Body of pancreas (tissue), 4 donors: Measurements from ENCODE around the gene GRK1. TPM values are rescaled to one million over a fixed set of nuclear protein-coding genes. Genes with fewer than 3 reads are reported as not detected.

Source experiments
- ATAC-seq: fragments of 150-250 bp; one replicate; pipeline ENCODE4 v1.9.1; 2016
- DNase-seq, 4 donors: peaks; one replicate each; pipeline ENCODE4 v3.0.0-alpha.2; 2019
- H3K27ac ChIP-seq, 4 donors: fragments of 200-600 bp; sonication (generic); 1 replicate in 3 of 4; 2 replicates in 1 of 4; pipeline versions ENCODE4 v1.5.1 to v1.6.1; 2016 to 2019; ENCODE audit warnings: mild to moderate bottlenecking in 1 of 4, mixed read lengths in 1 of 4, moderate library complexity in 1 of 4
- H3K27me3 ChIP-seq, 2 donors: fragments of 200-600 bp; sonication (generic); one replicate each; pipeline ENCODE4 v1.6.0; 2016; ENCODE audit warnings: mild to moderate bottlenecking in 1 of 2
- H3K36me3 ChIP-seq, 2 donors: fragments of 200-600 bp; sonication (generic); replicated peaks in 1 of 2; 2 replicates each; pipeline ENCODE4 v1.5.1; 2016; ENCODE audit warnings: low read depth in 2 of 2; ENCODE audit not compliant: insufficient read depth in 1 of 2
- H3K4me1 ChIP-seq: fragments of 200-600 bp; sonication (generic); one replicate; pipeline ENCODE4 v1.6.0; 2016
- H3K4me3 ChIP-seq, 2 donors: fragments of 200-600 bp; sonication (generic); 1 replicate in 1 of 2; 2 replicates in 1 of 2; pipeline ENCODE4 v1.5.1; 2016 to 2019
- H3K9me3 ChIP-seq, 3 donors: fragments of 200-600 bp; sonication (generic); 1 replicate in 2 of 3; 2 replicates in 1 of 3; pipeline ENCODE4 v1.5.1; 2016
- POLR2A ChIP-seq, 3 donors: fragments of 450-650 bp; IDR thresholded peaks; one replicate each; pipeline ENCODE4 v1.6.1; 2016; ENCODE audit warnings: antibody characterized with exemption in 3 of 3, mild to moderate bottlenecking in 2 of 3
- WGBS, 2 donors: methylation state at CpG; one replicate each; pipeline ENCODE4 v1.1.5; 2017; 5-methylcytosine and 5-hydroxymethylcytosine counted together
- intact Hi-C: fragments of 100-400 bp; cut with DNase I; formaldehyde crosslinking; loops from one replicate; pipeline ENCODE4 v1.15.1; 2023
- total RNA-seq, 2 donors: library from RNA; depleted of rRNA; stranded (reverse); fragments of >200 nt; gene quantifications; one replicate each; pipeline ENCODE4 v1.1.0, GENCODE V29; 2016
- TF ChIP-seq, protein P1 (sequence below), 7 experiments: fragments of 450-650 bp in 4 of 7; fragments of 200-600 bp in 3 of 7; sonication (generic) in 3 of 7; IDR thresholded peaks; one replicate each; pipeline ENCODE4 v1.5.1; 2016 to 2019; ENCODE audit warnings: antibody characterized with exemption in 7 of 7

The GRK1 gene
- total RNA-seq, result not detected

DNA sequence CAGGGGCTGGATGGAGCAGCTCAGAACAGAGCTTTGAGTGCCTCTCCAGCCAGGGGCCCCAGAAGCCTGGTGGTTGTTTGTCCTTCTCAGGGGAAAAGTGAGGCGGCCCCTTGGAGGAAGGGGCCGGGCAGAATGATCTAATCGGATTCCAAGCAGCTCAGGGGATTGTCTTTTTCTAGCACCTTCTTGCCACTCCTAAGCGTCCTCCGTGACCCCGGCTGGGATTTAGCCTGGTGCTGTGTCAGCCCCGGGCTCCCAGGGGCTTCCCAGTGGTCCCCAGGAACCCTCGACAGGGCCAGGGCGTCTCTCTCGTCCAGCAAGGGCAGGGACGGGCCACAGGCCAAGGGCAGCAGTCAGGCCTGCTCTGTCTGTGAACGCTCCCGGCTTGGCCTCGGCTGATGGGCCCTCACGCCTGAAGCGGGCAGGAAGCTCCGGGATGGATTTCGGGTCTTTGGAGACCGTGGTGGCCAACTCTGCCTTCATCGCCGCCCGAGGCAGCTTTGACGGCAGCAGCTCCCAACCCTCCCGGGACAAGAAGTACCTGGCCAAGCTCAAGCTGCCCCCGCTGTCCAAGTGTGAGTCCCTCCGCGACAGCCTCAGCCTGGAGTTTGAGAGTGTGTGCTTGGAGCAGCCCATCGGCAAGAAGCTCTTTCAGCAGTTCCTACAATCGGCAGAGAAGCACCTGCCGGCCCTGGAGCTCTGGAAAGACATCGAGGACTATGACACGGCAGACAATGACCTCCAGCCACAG lies at the start of gene GRK1:
Gene GRK1 (plus strand): TSS at position 269 of the 751 bp plus-strand sequence. CDS start 168 bp downstream, at position 437.
- Histone ChIP-seq H3K36me3 (no peaks in the 10 kb centered on the region), H3K27me3 (no peaks in the 10 kb centered on the region), H3K4me1 (peaks cover 8% of the 10 kb centered on the region), H3K27ac (peak within 1 kb of the TSS in 1 of 4 donors; percentile 39), H3K9me3 (no peaks in the 10 kb centered on the region), H3K4me3 (no peak within 1 kb of the TSS)
- intact Hi-C loops, result no loop called here
- DNase-seq (peak in 2 of 4 donors; percentile 5 to 11), ATAC-seq (no peak)
- WGBS, 2 donors, result 88 to 89% methylated on average over 12 to 27 of the region's 32 CpGs
- TF ChIP-seq, protein P1, sequence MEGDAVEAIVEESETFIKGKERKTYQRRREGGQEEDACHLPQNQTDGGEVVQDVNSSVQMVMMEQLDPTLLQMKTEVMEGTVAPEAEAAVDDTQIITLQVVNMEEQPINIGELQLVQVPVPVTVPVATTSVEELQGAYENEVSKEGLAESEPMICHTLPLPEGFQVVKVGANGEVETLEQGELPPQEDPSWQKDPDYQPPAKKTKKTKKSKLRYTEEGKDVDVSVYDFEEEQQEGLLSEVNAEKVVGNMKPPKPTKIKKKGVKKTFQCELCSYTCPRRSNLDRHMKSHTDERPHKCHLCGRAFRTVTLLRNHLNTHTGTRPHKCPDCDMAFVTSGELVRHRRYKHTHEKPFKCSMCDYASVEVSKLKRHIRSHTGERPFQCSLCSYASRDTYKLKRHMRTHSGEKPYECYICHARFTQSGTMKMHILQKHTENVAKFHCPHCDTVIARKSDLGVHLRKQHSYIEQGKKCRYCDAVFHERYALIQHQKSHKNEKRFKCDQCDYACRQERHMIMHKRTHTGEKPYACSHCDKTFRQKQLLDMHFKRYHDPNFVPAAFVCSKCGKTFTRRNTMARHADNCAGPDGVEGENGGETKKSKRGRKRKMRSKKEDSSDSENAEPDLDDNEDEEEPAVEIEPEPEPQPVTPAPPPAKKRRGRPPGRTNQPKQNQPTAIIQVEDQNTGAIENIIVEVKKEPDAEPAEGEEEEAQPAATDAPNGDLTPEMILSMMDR (IDR thresholded peaks at IDR 0.05), result no peak
- TF ChIP-seq POLR2A (IDR thresholded peaks at IDR 0.05), result no peak

GRCh38 chr13:113617961-113618360 lies 49.1 kb upstream of the GRK1 start:
- no peaks in the 10 kb centered on the region for H3K36me3 ChIP-seq
- H3K27ac ChIP-seq, result no peak overlapping the region
- DNase-seq, result no peak
- H3K27me3 ChIP-seq, result no peaks in the 10 kb centered on the region
- no peak for TF ChIP-seq POLR2A (IDR thresholded peaks at IDR 0.05)
- TF ChIP-seq, protein P1 (IDR thresholded peaks at IDR 0.05), result no peak
- H3K4me3 ChIP-seq, result no peak overlapping the region
- no peaks in the 10 kb centered on the region for H3K9me3 ChIP-seq
- 92 to 97% methylated on average over 5 of the region's 5 CpGs for WGBS, 2 donors
- no peak for ATAC-seq
- no peaks in the 10 kb centered on the region for H3K4me1 ChIP-seq
- intact Hi-C loops, result no loop called here

- no peak for DNase-seq
- TF ChIP-seq, protein P1 (IDR thresholded peaks at IDR 0.05), result no peak
- TF ChIP-seq POLR2A (IDR thresholded peaks at IDR 0.05), result no peak
- Histone ChIP-seq H3K27me3 (no peaks in the 10 kb centered on the region), H3K27ac (no peak overlapping the region), H3K4me1 (no peaks in the 10 kb centered on the region), H3K36me3 (no peaks in the 10 kb centered on the region), H3K9me3 (no peaks in the 10 kb centered on the region), H3K4me3 (no peak overlapping the region)
- no peak for ATAC-seq
- intact Hi-C loops, result no loop called here
- WGBS, 2 donors, result 96 to 98% methylated on average over 7 of the region's 7 CpGs
Observed at GRCh38 chr13:113618455-113618854, 48.6 kb upstream of the GRK1 start.

DNA sequence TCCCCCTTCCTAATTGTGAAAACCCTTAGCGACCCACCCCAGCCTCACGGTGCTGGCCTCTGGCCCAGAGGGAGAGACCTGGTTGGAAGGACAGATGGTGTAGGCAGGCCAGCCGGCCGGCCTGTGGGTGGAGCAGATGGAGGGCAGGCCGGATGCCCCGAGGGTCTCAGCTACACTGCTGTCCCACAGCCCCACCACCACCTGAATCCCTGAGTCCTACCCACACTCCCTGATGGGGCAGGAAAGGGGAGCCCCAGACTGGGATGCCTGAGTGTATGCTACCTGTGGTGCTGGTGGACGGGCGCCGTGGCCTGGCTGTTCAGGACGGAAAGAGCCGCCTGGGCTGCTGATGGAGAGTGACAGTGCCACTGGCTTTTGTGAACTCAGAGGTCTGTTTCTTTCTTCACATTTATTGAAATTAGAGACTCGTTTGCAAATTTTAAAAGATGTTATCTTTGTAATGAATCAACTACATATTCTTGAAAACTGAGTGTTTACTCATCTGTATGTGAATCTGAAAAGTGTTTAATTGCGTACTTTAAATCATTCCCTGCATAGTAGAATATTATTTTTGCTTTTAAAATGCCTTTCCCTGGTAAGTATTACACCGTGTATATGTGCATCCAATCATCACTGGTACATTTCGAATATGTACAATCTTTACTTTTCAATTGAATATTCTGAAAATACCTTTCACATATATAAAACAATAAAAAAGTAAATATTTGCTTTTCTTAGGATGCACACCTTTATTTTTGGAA lies 46.8 kb upstream of the GRK1 start:
- H3K4me3 ChIP-seq, result no peak overlapping the region
- no peak overlapping the region for H3K27ac ChIP-seq
- no peak for TF ChIP-seq POLR2A (IDR thresholded peaks at IDR 0.05)
- TF ChIP-seq, protein P1 (IDR thresholded peaks at IDR 0.05), result no peak
- H3K9me3 ChIP-seq, result no peaks in the 10 kb centered on the region
- WGBS, 2 donors, result 83 to 91% methylated on average over 13 to 15 of the region's 15 CpGs
- DNase-seq, result no peak
- H3K36me3 ChIP-seq, result no peaks in the 10 kb centered on the region
- intact Hi-C loops, result no loop called here
- ATAC-seq, result no peak
- H3K27me3 ChIP-seq, result no peaks in the 10 kb centered on the region
- no peaks in the 10 kb centered on the region for H3K4me1 ChIP-seq
